Ishikawa (cell line): Measurements from ENCODE around the gene DOK4.
A peak's percentile ranks its signal among the peaks of the same experiment; 100 is the strongest.

Experiments used
- CEBPB ChIP-seq: IDR thresholded peaks from 2 replicates; pipeline ENCODE4 v1.6.1; 2012
- CREB1 ChIP-seq: IDR thresholded peaks from 2 replicates; pipeline ENCODE4 v1.6.1; 2012; ENCODE audit warnings: low read depth
- EGR1 ChIP-seq: IDR thresholded peaks from 2 replicates; pipeline ENCODE4 v1.6.1; 2012
- EP300 ChIP-seq: IDR thresholded peaks from 2 replicates; pipeline ENCODE4 v1.6.1; 2012; ENCODE audit warnings: borderline replicate concordance
- FOXM1 ChIP-seq: IDR thresholded peaks from 2 replicates; pipeline ENCODE4 v1.6.1; 2012; ENCODE audit warnings: low read depth, borderline replicate concordance
- MAX ChIP-seq: IDR thresholded peaks from 2 replicates; pipeline ENCODE4 v1.6.1; 2012
- NFIC ChIP-seq: IDR thresholded peaks from 2 replicates; pipeline ENCODE4 v1.6.1; 2012
- RAD21 ChIP-seq: IDR thresholded peaks from 2 replicates; pipeline ENCODE4 v1.6.1; 2012; ENCODE audit warnings: low read depth
- REST ChIP-seq: IDR thresholded peaks from 2 replicates; pipeline ENCODE4 v1.6.1; 2012; ENCODE audit warnings: low read depth, mild to moderate bottlenecking
- TAF1 ChIP-seq: IDR thresholded peaks from 2 replicates; pipeline ENCODE4 v1.6.1; 2012; ENCODE audit warnings: low read depth, mild to moderate bottlenecking
- TCF12 ChIP-seq: IDR thresholded peaks from 2 replicates; pipeline ENCODE4 v1.6.1; 2012; ENCODE audit warnings: low read depth
- TEAD4 ChIP-seq: IDR thresholded peaks from 2 replicates; pipeline ENCODE4 v1.6.1; 2012
- USF1 ChIP-seq: IDR thresholded peaks from 2 replicates; pipeline ENCODE4 v1.6.1; 2012
- YY1 ChIP-seq: IDR thresholded peaks from 2 replicates; pipeline ENCODE4 v1.6.1; 2012; ENCODE audit warnings: low read depth
- ZBTB7A ChIP-seq: IDR thresholded peaks from 2 replicates; pipeline ENCODE4 v1.6.1; 2012; ENCODE audit warnings: low read depth

DOK4 gene

GRCh38 chr16:57503366-57503765 is 17.1 kb upstream of the DOK4 start:
- TF ChIP-seq CEBPB (no peak), TCF12 (0 out of 2 replicates have a peak, but pooled peaks have one; percentile 63), NFIC (peak; percentile 63; the same call in 1 of the 2 replicates), TAF1 (no peak), MAX (peak; percentile 61), EGR1 (peak; percentile 66), RAD21 (no peak), TEAD4 (no peak), REST (no peak)

- TF ChIP-seq CEBPB (no peak), USF1 (no peak), TCF12 (no peak), YY1 (no peak), REST (no peak), EGR1 (no peak), CREB1 (no peak), FOXM1 (no peak), RAD21 (no peak), NFIC (no peak), TAF1 (no peak)
Measured at GRCh38 chr16:57502048-57502775, 15.9 kb upstream of the DOK4 start.

GRCh38 chr16:57501492-57501891 is 15.2 kb upstream of the DOK4 start:
- no peak for TF ChIP-seq RAD21
- no peak for TF ChIP-seq USF1
- no peak for TF ChIP-seq MAX
- TF ChIP-seq TEAD4 = no peak
- no peak for TF ChIP-seq CREB1
- TF ChIP-seq CEBPB = no peak
- TF ChIP-seq REST = no peak
- TF ChIP-seq YY1 = no peak
- no peak for TF ChIP-seq TAF1
- TF ChIP-seq TCF12 = no peak
- TF ChIP-seq EGR1 = no peak

- no peak for TF ChIP-seq REST
- TF ChIP-seq TAF1 = no peak
- TF ChIP-seq MAX = no peak
- TF ChIP-seq CREB1 = no peak
- no peak for TF ChIP-seq TCF12
- TF ChIP-seq EGR1 = no peak
- no peak for TF ChIP-seq RAD21
- no peak for TF ChIP-seq FOXM1
- TF ChIP-seq ZBTB7A = no peak
- TF ChIP-seq EP300 = no peak
- TF ChIP-seq YY1 = no peak
- TF ChIP-seq NFIC = no peak
- no peak for TF ChIP-seq TEAD4
- no peak for TF ChIP-seq CEBPB
- no peak for TF ChIP-seq USF1
Measured at GRCh38 chr16:57500578-57501111, 14.4 kb upstream of the DOK4 start.
